K562 (cell line): ENCODE results near the gene IL6ST.

Source experiments
- ARID2 ChIP-seq: fragments of 450-650 bp; IDR thresholded peaks from 2 replicates; pipeline ENCODE4 v1.6.1; 2017; ENCODE audit warnings: antibody characterized with exemption, mild to moderate bottlenecking
- ARID3B ChIP-seq: fragments of 250-450 bp; sonication (Bioruptor Pico); IDR thresholded peaks from 2 replicates; pipeline ENCODE4 v1.4.0; 2020; ENCODE audit warnings: borderline replicate concordance
- ETS1 ChIP-seq: conservative IDR thresholded peaks from 2 replicates; pipeline ENCODE4 v1.6.1; 2011; ENCODE audit warnings: low read depth, mild to moderate bottlenecking, low read length; ENCODE audit not compliant: control insufficient read depth
- FOXJ3 ChIP-seq: sonication (generic); formaldehyde crosslinking; IDR thresholded peaks from 2 replicates; pipeline ENCODE4 v1.4.0; 2020; ENCODE audit warnings: mild to moderate bottlenecking, missing genetic modification reagents
- HCFC1 ChIP-seq: IDR thresholded peaks from 2 replicates; pipeline ENCODE4 v1.6.1; 2012; ENCODE audit warnings: low read depth, low read length, improper control_type of control experiment
- HNRNPH1 ChIP-seq: fragments of 200-400 bp; formaldehyde crosslinking; optimal IDR thresholded peaks from 2 replicates; pipeline ENCODE3; 2017; ENCODE audit warnings: low read depth, mild to moderate bottlenecking, low read length, moderate library complexity
- MYC ChIP-seq, 2 experiments: fragments of 250-450 bp in 1 of 2; sonication (Bioruptor Pico) in 1 of 2; IDR thresholded peaks; 2 replicates each; pipeline versions ENCODE4 v1.5.1 to v1.6.1; 2012 to 2021; ENCODE audit warnings: low read depth in 2 of 2, borderline replicate concordance in 1 of 2, improper control_type of control experiment in 1 of 2, low read length in 1 of 2, mild to moderate bottlenecking in 1 of 2, moderate library complexity in 1 of 2
- RCOR1 ChIP-seq, 2 experiments: IDR thresholded peaks; 2 replicates each; pipeline ENCODE4 v1.6.1; 2012; ENCODE audit warnings: low read depth in 2 of 2, low read length in 2 of 2, borderline replicate concordance in 1 of 2, improper control_type of control experiment in 1 of 2
- ZNF707 ChIP-seq: fragments of 250-450 bp; sonication (Bioruptor Pico); conservative IDR thresholded peaks from 2 replicates; pipeline ENCODE4 v1.8.0; 2022; ENCODE audit warnings: inconsistent platforms, mild to moderate bottlenecking, moderate library complexity

GRCh38 chr5:55960779-55961178, 34.0 kb downstream of the IL6ST start:
- TF ChIP-seq FOXJ3 (CRISPR knock-in tag): no peak
- TF ChIP-seq MYC (IDR thresholded peaks at IDR 0.05; ENCODE audit: low read depth, low read length): no peak
- TF ChIP-seq MYC (CRISPR knock-in tag; IDR thresholded peaks at IDR 0.05; ENCODE audit: borderline replicate concordance, low read depth): no peak
- TF ChIP-seq ETS1: no peak
- no peak for TF ChIP-seq ARID3B (CRISPR knock-in tag)
- TF ChIP-seq RCOR1 (IDR thresholded peaks at IDR 0.05; ENCODE audit: borderline replicate concordance in 1 of 2, low read depth in 2 of 2, low read length in 2 of 2): no peak
- TF ChIP-seq ZNF707 (CRISPR knock-in tag): no peak
- no peak for TF ChIP-seq ARID2
- TF ChIP-seq HNRNPH1: no peak
- TF ChIP-seq HCFC1: no peak
